SK-N-SH treated with all-trans-retinoic acid at 6 μM for 48 hours (cell line): ENCODE results near the gene EMID1.

Experiments used
- ATAC-seq: fragments of 200-7000 bp; cut with Tn5 transposase; 3 replicates; pipeline ENCODE4 v1.9.1; 2020; ENCODE audit warnings: mild to moderate bottlenecking, moderate library complexity
- ARNTL ChIP-seq: fragments of 450-650 bp; formaldehyde crosslinking; IDR thresholded peaks from 2 replicates; pipeline ENCODE4 v1.5.0; 2020; ENCODE audit warnings: low read depth, mild to moderate bottlenecking, moderate library complexity, borderline replicate concordance
- BACH2 ChIP-seq: fragments of 250-450 bp; sonication (Bioruptor Pico); IDR thresholded peaks from 2 replicates; pipeline ENCODE4 v1.9.0; 2021; ENCODE audit warnings: mild to moderate bottlenecking, borderline replicate concordance
- ESRRG ChIP-seq: fragments of 250-450 bp; sonication (Bioruptor Pico); IDR thresholded peaks from 2 replicates; pipeline ENCODE4 v1.6.1; 2021; ENCODE audit warnings: mild to moderate bottlenecking
- GLIS3 ChIP-seq: fragments of 250-450 bp; sonication (Bioruptor Pico); IDR thresholded peaks from 2 replicates; pipeline ENCODE4 v1.5.0; 2020; ENCODE audit warnings: mild to moderate bottlenecking, moderate library complexity
- ISL1 ChIP-seq: fragments of 250-450 bp; sonication (Bioruptor Pico); IDR thresholded peaks from 2 replicates; pipeline ENCODE4 v2.1.2; 2022; ENCODE audit warnings: mild to moderate bottlenecking, moderate library complexity
- PPARA ChIP-seq: fragments of 250-450 bp; sonication (Bioruptor Pico); IDR thresholded peaks from 2 replicates; pipeline ENCODE4 v1.5.0; 2020; ENCODE audit warnings: mild to moderate bottlenecking, borderline replicate concordance
- RARB ChIP-seq: fragments of 250-450 bp; sonication (Bioruptor Pico); IDR thresholded peaks from 2 replicates; pipeline ENCODE4 v1.8.0; 2021; ENCODE audit warnings: mild to moderate bottlenecking, moderate library complexity
- TCF4 ChIP-seq: fragments of 250-450 bp; sonication (Bioruptor Pico); IDR thresholded peaks from 2 replicates; pipeline ENCODE4 v1.8.0; 2021; ENCODE audit warnings: mild to moderate bottlenecking, moderate library complexity, borderline replicate concordance
- TOX ChIP-seq: fragments of 250-450 bp; sonication (Bioruptor Pico); IDR thresholded peaks from 2 replicates; pipeline ENCODE4 v1.8.0; 2021; ENCODE audit warnings: mild to moderate bottlenecking, moderate library complexity, borderline replicate concordance
- ZC3H10 ChIP-seq: fragments of 250-450 bp; sonication (Bioruptor Pico); IDR thresholded peaks from 2 replicates; pipeline ENCODE4 v1.5.1; 2021; ENCODE audit warnings: mild to moderate bottlenecking, moderate library complexity
- ZFP3 ChIP-seq: fragments of 250-450 bp; sonication (Bioruptor Pico); IDR thresholded peaks from 2 replicates; pipeline ENCODE4 v1.5.0; 2020; ENCODE audit warnings: mild to moderate bottlenecking, moderate library complexity
- ZFP30 ChIP-seq: fragments of 450-650 bp; formaldehyde crosslinking; IDR thresholded peaks from 2 replicates; pipeline ENCODE4 v1.5.0; 2022; ENCODE audit warnings: mild to moderate bottlenecking, moderate library complexity
- ZNF565 ChIP-seq: fragments of 450-650 bp; formaldehyde crosslinking; conservative IDR thresholded peaks from 2 replicates; pipeline ENCODE4 v1.5.0; 2020; ENCODE audit warnings: low read depth, mild to moderate bottlenecking, moderate library complexity
- ZNF70 ChIP-seq: fragments of 450-650 bp; formaldehyde crosslinking; IDR thresholded peaks from 2 replicates; pipeline ENCODE4 v1.5.0; 2020; ENCODE audit warnings: mild to moderate bottlenecking, moderate library complexity
- ZNF8 ChIP-seq: fragments of 450-650 bp; formaldehyde crosslinking; IDR thresholded peaks from 2 replicates; pipeline ENCODE4 v1.5.0; 2020; ENCODE audit warnings: mild to moderate bottlenecking, moderate library complexity
- TF ChIP-seq, protein P1 (sequence below): fragments of 250-450 bp; sonication (Bioruptor Pico); IDR thresholded peaks from 2 replicates; pipeline ENCODE4 v1.5.1; 2020; ENCODE audit warnings: low read depth, mild to moderate bottlenecking, moderate library complexity
- TF ChIP-seq, protein P2 (sequence below): fragments of 250-450 bp; sonication (Bioruptor Pico); IDR thresholded peaks from 2 replicates; pipeline ENCODE4 v1.8.0; 2020; ENCODE audit warnings: mild to moderate bottlenecking, moderate library complexity, borderline replicate concordance
- TF ChIP-seq, protein P3 (sequence below): fragments of 250-450 bp; sonication (Bioruptor Pico); IDR thresholded peaks from 2 replicates; pipeline ENCODE4 v1.8.0; 2021; ENCODE audit warnings: low read depth, mild to moderate bottlenecking, moderate library complexity, borderline replicate concordance
- TF ChIP-seq, protein P4 (sequence below): fragments of 250-450 bp; sonication (Bioruptor Pico); IDR thresholded peaks from 2 replicates; pipeline ENCODE4 v1.5.1; 2021; ENCODE audit warnings: mild to moderate bottlenecking, moderate library complexity

EMID1 gene

DNA sequence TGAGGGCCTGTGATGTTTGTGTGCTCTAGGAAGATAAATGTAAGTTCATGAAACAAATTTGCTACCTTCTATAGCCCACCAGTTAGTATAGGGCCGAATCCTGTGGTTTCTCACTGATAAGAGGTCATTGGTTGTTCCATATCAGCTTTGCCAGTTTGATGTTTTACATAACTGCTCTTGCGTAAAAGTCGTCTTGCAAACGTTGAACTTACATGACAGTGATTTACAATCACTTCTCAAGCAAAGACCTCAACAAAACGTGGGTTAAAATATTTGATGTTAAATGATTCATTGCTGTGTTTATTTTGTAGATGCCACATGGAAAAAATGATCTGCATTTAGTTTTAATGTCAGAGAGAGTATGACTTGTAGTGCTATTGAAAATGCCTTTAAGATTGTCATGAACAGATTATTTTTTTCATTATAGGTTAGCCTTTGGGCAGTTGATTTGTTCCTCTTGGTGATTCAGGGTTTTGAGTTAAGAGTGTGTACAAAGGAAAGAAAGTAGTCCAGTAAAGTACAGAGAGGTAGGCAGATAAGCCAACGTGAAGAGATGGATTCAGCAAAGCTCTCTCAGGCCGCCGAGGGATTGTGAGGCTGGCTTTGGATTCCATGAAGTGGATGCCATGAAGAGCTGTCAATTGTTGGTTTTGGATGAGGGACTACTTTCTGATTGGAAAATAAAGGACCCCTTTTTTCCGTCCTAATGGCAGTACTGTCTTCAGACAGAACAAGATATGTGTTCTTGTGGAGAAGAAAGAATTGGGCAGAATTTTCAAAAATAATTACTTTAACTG lies 65.0 kb downstream of the EMID1 start:
- no peak for ATAC-seq
- TF ChIP-seq ARNTL (CRISPR knock-in tag) (no peak), TOX (CRISPR knock-in tag) (no peak), ZFP3 (no peak), ISL1 (no peak), ZNF70 (CRISPR knock-in tag) (no peak), PPARA (CRISPR knock-in tag) (no peak), ZC3H10 (no peak), ZNF565 (no peak), RARB (CRISPR knock-in tag) (no peak), ZNF8 (CRISPR knock-in tag) (no peak), ZFP30 (no peak)
- TF ChIP-seq, protein P1, sequence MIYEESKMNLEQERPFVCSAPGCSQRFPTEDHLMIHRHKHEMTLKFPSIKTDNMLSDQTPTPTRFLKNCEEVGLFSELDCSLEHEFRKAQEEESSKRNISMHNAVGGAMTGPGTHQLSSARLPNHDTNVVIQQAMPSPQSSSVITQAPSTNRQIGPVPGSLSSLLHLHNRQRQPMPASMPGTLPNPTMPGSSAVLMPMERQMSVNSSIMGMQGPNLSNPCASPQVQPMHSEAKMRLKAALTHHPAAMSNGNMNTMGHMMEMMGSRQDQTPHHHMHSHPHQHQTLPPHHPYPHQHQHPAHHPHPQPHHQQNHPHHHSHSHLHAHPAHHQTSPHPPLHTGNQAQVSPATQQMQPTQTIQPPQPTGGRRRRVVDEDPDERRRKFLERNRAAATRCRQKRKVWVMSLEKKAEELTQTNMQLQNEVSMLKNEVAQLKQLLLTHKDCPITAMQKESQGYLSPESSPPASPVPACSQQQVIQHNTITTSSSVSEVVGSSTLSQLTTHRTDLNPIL: no peak
- TF ChIP-seq, protein P2, sequence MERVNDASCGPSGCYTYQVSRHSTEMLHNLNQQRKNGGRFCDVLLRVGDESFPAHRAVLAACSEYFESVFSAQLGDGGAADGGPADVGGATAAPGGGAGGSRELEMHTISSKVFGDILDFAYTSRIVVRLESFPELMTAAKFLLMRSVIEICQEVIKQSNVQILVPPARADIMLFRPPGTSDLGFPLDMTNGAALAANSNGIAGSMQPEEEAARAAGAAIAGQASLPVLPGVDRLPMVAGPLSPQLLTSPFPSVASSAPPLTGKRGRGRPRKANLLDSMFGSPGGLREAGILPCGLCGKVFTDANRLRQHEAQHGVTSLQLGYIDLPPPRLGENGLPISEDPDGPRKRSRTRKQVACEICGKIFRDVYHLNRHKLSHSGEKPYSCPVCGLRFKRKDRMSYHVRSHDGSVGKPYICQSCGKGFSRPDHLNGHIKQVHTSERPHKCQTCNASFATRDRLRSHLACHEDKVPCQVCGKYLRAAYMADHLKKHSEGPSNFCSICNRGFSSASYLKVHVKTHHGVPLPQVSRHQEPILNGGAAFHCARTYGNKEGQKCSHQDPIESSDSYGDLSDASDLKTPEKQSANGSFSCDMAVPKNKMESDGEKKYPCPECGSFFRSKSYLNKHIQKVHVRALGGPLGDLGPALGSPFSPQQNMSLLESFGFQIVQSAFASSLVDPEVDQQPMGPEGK (CRISPR knock-in tag): no peak
- TF ChIP-seq, protein P3, sequence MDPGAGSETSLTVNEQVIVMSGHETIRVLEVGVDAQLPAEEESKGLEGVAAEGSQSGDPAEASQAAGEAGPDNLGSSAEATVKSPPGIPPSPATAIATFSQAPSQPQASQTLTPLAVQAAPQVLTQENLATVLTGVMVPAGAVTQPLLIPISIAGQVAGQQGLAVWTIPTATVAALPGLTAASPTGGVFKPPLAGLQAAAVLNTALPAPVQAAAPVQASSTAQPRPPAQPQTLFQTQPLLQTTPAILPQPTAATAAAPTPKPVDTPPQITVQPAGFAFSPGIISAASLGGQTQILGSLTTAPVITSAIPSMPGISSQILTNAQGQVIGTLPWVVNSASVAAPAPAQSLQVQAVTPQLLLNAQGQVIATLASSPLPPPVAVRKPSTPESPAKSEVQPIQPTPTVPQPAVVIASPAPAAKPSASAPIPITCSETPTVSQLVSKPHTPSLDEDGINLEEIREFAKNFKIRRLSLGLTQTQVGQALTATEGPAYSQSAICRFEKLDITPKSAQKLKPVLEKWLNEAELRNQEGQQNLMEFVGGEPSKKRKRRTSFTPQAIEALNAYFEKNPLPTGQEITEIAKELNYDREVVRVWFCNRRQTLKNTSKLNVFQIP (CRISPR knock-in tag): no peak

DNA sequence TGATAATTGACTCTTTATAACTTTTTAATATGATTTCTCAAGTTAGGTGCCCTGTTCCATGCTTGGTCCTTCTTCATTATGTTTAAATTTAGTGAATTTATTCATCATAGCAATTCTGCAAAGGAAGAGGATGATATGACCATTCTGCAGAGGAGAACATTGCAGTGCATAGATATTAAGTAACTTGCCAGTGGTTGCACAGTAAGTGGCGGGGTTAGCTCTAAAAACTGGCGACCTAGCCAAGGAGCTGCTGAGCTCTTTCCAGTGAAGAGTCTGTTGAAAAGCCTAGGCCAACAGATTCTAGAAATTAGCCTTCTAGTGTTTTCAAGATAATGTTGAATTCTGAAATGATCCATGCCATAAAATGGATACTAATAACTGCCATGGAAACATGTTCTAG lies 66.9 kb downstream of the EMID1 start:
- ATAC-seq: no peak
- TF ChIP-seq ISL1: no peak
- TF ChIP-seq, protein P3 (CRISPR knock-in tag): no peak

DNA sequence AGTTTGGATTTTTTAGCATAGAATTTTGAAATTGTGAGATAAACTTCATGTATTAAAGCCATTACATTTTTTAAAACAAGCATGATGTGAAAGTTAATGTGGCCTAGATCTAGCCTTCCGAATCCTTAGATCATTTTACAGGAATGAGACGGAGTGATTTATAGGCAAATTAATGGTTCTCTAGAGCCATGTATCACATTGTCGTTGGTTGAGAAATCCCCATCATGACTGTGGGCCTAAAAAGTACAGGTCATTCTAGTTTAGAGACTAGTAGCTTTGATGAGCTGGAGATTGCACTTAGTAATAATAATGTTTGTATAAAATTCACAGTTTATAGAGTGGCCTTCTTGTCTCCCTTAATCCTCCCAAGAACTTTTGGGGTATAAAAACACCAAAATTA lies 69.5 kb downstream of the EMID1 start:
- TF ChIP-seq, protein P4, sequence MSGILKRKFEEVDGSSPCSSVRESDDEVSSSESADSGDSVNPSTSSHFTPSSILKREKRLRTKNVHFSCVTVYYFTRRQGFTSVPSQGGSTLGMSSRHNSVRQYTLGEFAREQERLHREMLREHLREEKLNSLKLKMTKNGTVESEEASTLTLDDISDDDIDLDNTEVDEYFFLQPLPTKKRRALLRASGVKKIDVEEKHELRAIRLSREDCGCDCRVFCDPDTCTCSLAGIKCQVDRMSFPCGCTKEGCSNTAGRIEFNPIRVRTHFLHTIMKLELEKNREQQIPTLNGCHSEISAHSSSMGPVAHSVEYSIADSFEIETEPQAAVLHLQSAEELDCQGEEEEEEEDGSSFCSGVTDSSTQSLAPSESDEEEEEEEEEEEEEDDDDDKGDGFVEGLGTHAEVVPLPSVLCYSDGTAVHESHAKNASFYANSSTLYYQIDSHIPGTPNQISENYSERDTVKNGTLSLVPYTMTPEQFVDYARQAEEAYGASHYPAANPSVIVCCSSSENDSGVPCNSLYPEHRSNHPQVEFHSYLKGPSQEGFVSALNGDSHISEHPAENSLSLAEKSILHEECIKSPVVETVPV (CRISPR knock-in tag): 0 out of 2 replicates have a peak, but pooled peaks have one; percentile 10
- no peak for TF ChIP-seq BACH2 (CRISPR knock-in tag)
- TF ChIP-seq, all 23 proteins: peak for 1
- no peak for ATAC-seq

DNA sequence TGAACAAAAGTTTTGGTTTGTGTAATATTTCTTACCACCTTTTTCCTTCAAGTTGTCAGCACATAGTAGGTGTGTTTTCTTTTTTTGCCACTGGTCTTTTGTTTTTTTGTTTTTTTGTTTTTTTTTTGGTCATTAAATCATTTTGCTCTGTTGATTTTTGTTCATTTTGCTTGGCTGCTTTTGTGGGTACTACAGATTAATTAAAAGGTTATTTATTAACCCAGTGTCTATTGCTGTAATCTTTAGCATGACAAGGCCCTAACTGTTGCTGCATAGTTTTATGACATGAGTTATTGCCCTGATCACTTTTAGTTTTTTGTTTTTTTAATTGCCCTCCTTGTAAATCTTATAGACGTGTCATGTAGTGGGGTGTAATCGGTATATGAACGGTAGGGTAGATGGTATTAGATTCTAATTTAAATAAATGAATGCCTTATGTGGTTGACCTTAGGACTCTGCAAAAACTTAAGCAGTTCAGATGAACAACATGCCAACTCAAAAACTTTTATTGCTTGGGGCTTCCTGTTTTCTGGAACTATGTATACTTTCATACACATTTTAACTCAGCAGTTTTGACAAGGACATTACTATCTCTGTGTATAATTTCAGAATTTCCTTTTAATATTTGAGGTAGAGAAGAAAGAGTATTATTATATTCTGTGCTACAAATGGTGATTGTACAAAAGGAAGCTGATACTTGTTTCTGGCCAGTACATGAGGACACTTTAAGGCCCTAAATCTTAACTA lies 70.3 kb downstream of the EMID1 start:
- TF ChIP-seq GLIS3 (no peak), ESRRG (CRISPR knock-in tag) (no peak), ZNF8 (CRISPR knock-in tag) (no peak), BACH2 (CRISPR knock-in tag) (no peak), PPARA (CRISPR knock-in tag) (no peak), RARB (CRISPR knock-in tag) (no peak), ZNF70 (CRISPR knock-in tag) (no peak), ZNF565 (no peak), TCF4 (CRISPR knock-in tag) (no peak), ZFP30 (no peak)
- TF ChIP-seq, protein P2 (CRISPR knock-in tag): no peak
- TF ChIP-seq, protein P1: no peak
- TF ChIP-seq, all 23 proteins: peak for 0
- ATAC-seq: no peak
